Astrocyte of the hippocampus (primary cell): ENCODE measurements around the gene LPCAT1.

ENCODE experiments used
- DNase-seq: peaks from one replicate; pipeline ENCODE4 v3.0.0; 2011; ENCODE audit warnings: low read depth, low spot score

LPCAT1 gene

DNA sequence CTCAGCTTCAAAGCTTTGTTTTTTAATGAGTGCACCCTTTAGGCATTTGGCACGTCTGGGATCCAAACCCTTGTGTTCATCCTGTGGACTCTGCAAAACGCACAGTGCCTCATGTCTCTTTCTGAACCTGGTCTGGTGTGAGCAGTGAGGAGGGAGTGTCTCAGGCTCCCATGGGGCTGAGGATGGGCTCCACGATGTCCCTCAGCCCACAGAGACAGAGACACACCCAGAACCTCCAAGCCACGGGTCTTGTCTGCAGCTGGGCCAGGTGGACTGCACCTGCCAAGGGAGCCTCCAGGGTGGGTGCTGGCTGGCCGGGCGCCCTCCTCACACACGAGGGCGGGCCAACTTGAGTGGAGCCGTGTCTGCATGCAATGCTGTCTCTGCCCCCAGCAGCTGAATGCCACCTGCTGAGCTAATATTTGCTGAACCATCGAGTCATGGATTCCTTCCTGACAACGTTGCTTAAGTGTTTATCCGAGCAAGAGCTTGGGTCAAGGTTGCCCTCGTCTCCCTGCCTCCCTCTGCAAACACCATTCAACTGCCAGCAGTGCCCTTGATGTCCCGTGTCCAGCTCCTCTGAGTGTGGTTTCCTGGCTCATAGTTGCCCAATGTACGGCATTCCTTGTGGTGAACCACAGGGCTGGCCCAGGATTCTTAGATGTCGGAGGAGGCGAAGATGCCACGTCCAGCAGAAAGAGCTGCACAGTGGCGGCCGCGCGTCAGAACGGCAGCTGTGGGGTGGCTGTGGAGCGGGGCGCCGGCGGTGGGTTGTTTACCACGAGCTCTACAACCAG lies 31.4 kb upstream of the LPCAT1 start:
- peak; percentile 95 for DNase-seq

DNA sequence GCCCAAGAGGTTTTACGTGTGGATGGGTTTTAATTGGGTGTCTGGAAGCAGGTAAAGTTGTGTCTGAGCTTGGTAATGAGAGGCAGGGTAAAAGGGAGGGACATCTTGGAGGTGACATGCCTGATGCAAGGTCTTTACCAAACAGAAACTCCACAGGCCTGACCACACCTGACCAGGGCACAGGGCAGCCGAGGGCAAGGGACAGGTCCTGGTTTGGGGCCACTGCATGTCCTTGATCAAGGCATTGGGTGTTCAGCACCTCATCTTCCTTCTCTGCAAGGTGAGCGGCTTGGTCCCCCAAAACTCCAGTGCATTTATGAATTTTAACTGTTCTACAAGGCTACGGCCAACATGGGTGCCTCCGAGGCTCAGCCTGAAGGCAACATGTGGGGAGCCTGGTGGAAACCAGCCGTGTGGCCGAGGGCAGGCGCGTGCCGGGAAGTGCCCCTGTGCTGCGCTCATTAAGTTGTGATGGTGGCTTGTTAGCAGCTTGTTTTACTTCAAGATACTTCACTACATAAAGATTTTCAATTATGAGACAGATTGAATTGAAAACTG lies 30.7 kb upstream of the LPCAT1 start:
- no peak for DNase-seq

DNA sequence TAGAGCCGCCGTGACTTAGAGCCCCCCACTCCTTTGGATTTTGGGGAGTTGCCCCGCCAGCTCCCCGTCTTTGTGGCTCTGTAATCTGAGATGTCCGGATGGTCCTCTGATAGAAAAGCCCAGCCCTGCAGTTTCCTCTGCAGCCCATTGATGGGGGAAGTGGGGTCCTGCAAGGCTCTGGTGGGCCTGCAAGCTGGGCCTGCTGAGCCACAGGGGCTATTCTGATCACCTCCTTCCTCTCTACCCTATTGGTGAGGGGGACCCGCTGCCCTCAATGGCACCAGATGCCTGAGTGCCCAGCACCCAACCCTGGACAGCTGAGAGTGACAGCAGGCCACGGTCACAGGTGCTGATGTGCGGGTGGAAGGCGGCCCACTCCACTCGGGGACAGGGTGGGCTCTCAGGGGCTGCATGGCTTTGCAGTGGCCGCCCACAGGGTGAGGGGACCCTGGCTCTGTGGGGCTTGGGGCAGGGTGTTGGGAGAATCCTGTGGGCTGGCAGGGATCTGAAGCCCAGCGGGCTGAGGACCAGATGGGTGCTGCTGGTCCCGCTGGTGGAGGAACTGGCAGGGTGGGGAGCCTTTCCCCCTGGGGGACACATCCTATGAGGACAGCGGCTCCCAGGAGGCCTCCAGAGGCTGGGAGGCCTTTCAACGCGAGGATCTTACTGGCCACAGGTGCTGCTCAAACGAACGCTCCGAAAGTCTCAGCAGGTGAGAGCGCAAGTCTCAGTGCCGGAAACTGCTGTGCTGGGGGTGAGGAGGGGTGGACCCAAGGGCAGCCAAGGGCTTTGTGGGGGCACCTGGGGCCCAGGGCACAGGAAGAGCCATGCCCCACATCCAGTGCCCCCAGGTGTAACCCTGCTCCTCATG lies 30.0 kb upstream of the LPCAT1 start:
- DNase-seq: no peak

DNA sequence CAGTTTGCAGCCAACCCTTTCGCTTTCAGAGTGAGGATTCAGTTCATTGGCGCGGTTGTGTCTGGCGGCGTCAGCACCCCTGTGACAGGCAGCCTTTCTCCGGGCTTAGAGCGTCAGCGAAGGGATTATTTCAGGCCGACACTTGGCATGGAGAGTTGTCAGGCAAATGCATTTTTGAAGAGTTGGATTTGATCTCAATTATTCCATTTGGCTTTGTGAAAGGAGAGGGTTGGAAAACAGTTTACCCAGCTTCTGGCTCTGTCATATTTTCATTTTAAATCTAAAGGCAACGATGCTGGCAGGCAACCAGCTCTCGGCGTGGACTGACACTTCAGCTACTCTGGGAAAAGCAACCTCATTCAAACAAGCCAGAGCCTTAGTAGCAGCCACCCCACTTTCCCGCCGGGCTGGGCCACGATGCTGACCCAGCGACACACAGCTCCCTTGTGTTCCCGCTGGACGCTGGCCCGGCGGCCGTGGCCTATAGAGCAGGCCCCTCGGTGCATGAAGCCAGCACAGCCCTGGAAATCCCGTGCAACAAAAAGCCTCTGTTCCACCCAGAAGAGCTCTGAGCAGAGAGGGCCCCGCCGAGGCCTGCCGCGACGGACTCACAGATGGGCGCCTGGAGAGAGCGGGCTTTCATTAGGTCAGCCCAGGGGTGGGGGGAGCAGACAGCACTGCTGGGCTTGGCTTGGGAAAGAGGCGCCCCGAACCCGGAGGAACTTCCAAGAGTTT lies 28.9 kb upstream of the LPCAT1 start:
- peak; percentile 79 for DNase-seq

DNA sequence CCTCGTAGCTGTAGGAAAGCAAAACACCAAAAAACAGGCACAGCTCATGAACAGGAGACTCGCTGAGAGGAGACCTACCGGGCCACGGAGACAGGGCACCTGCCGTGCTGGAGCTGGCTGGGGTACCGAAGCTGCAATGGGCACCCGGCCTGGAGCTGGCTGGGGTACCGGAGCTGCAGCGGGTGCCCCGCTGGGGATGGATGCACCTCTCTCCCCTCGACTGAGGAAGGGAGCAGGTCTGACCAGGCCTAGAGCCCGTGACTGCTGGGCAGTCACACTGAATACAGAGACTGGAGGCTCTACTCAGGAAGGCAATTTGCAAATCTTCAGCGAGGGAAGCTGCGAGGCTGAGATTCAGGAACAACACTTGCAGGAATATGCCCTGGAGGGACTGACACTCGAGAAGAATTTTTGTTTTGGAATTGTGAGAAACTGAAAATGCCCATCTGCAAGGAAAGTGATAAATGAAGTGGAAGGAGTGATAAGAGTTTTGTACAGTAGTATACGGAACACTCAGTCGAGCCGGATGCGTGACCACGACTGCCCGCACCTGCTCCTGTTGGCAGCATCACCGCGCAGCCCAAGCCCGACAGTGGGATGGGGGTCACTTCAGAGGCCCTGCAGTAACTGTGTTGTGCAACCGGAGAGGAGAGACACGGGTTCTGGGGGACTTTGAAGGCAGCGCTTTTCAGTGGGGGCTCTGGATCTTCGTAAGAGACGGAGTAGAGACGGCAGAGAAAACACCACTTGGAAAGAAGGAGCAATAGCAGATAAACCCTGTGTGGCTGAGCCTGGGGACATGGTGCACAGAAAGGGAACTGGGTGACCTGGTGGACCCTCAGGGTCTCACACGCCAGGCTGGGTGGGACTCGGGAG lies 27.9 kb upstream of the LPCAT1 start:
- no peak for DNase-seq

DNA sequence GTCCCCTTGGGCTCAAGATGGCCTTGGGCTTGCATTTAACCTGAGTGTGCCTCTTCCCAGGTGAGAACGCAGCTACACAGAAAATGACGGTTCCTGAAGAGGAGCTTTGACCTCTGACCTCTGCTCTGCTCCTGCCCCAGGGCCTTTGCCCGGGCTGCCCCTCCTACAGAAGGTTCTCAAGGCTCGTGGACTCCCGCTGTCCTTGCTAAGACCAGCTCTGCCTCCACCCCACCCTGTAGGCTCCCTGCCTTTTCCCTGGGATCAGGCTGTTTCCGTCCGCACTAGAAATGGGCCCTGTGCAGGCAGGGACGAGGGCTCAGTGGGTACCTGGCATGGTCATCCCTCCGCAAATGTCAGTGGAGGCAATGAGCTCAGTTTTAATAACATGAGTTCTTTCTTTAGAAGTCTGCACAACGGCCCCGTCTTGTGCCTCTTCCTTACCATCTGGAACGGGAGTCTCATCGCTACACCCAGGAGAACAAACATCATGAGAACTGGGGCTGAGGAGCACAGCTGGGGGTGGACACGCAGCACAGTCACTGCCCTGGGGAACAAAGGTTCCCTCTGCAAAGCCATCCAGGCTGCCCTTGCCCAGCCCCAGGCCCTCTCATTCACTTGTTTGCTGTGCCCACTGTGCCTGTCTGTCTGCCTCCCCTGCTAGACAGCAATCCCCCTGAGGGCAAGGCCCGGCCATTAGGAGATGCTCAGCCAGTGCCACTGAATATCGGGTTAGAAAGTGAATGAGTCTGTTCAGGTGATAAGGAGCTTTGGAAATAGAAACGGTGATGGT lies 26.7 kb upstream of the LPCAT1 start:
- no peak for DNase-seq

DNA sequence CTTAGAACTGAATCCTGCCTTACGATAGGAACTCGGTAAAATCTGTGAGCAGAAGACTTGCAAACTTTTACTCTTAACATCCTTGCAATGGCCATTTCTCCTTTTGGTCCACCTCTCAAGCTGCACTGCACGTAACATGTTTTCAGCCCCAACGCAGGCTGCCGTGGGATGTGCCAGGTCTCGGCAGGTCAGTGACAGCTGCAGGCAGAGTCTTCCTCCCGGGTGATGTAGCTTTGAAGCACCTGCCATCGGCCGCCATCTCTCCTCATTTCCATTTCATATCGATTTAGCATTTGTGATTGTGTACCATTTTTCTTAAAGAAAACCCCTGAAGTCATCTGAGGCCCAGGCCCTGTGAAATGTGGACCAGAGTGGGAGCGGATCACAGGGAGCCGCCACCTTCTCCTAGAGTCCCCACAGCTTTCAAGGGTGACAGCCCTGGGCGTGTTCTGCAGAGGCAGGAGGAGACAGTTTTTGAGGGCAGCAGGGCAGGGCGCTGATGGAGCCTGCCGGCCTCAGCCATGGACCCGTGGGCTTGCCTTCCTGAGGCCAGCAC lies 25.8 kb upstream of the LPCAT1 start:
- no peak for DNase-seq

DNA sequence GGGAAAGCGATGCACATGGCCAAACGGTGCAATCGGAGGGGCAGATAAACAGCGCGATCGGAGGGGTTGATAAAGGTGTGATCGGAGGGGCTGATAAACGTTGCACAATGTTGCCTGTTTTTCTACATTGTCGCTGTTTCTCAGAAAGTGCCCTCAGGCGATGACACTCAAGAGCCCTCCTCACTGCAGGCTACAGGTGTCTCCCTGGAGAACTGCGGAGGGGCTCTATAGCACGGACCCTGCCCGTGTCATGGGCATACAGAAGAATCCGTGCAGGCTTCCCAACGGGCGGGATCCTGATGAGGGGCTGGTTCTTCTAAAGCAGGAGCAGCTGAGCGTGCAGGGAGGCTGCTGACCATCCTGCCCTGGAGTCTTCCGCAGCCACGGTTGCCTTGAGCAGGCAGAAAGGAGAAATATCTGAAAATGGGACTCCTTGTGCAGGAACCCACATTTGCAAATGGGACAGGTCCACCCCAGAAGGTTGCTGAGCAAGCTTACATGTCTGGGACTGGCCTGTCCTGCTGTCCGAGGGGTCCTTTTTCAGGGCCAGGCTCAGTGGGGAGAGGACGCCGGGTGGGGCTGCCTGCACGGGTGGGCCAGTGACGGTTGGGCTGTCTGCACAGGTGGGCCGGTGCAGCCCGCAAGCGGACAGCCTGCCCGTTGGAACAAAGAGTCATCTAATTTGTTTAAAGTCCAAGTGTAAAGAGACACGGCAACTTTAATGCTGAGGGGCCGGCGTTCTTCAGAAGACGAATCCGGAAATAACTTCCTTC lies 25.1 kb upstream of the LPCAT1 start:
- no peak for DNase-seq

DNA sequence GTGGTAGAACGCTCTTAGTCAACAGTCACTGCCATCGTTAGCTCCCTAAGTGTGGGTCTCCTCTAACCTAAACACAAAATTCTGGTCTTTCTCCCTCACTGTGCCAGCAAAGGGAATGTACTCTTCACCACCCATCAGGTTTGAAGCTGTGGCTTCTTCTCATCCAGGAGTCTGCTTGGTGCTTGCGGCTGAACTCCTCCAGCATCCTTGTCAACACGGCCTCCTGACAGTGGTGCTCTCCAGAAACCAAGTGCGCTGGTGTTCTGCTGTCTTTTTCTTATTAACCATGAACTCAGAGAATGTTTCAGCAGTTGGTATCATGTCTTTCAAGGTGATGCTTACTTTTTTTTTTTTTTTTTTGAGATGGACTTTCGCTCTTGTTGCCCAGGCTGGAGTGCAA lies 23.9 kb upstream of the LPCAT1 start:
- DNase-seq: no peak

DNA sequence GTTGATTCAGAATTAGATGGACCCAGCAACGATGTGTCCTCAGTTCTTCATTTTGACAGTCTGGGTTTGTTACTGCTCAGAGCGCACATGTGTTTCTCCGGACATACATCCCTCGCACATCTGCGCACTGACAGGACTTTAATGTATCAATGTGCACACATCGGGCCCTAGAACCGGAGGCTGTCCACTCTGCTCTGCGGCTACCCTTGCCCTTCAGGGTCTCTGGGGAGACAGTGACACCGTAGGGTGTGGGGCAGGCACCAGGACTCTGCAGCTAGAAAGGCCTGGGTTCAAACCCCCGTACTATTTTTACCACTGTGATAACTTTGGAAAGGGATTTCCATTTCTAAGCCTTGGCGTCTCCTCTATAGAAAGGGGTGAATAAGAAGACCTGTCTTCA lies 23.5 kb upstream of the LPCAT1 start:
- no peak for DNase-seq

DNA sequence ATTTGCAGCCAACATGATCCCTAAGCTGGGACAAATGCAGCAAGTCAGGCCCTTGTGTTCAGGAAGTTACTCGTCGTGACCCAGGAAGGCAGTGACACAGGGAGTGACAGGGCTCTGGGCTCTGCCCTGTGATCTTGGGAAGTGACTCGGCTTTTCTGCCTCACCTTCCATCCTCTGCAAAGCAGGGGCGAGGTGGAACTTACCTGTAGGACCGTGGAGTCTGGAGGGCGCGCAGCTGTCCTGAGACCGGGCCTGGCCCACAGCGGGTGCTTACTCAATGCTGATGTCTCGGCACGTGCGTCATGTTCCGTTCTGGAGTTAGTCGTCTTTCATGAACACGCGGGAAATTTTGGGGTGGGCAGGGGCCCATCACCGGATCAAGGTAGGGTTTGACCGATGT lies 22.8 kb upstream of the LPCAT1 start:
- no peak for DNase-seq

DNA sequence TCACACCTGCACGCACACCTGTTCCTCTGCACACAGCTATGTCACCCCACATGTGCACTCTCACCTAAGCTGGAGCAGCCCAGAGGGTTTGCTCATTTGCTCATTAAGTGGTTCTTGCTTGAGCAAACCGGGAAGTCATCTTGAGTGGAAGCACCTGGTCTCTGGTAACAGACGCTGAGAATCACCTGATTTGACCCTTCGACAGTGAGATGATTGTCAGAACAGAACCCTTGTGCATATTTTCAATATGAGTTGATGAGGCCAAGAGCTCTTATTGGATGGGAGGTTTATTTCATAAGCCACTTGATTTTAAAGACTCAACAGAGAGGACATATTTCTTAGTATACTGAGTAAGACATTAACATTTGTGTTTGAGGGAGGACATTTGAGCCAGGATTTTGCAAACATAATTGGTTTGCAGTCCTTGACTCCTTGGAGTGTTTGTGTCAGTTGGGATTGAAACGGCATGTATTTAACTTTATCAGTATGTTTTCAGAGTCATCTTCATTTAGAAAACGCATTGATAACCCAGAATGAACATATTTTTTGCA lies 22.1 kb upstream of the LPCAT1 start:
- DNase-seq: no peak

DNA sequence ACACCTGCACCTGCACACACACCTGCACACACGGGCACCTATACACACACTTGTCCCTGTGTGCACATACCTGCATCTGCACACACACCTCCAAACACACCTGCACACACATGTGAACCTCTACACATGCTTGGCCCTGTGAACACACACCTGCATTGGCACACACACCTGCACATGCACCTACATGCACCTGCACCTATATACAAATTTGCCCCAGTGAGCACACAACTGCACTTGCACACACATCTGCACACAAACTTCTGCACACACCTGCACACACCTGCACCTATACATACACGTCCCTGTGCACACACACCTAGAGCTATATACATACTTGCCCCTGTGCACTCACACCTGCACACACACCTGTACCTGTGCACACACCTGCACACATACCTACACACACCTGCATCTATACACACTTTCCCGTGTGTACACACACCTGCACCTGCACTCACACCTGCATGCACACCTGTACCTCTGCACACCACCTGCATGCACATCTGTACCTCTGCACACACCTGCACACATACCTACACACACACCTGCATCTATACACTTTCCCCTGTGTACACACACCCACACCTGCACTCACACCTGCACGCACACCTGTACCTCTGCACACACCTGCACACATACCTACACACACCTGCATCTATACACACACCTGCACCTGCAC lies 21.5 kb upstream of the LPCAT1 start:
- DNase-seq: no peak

DNA sequence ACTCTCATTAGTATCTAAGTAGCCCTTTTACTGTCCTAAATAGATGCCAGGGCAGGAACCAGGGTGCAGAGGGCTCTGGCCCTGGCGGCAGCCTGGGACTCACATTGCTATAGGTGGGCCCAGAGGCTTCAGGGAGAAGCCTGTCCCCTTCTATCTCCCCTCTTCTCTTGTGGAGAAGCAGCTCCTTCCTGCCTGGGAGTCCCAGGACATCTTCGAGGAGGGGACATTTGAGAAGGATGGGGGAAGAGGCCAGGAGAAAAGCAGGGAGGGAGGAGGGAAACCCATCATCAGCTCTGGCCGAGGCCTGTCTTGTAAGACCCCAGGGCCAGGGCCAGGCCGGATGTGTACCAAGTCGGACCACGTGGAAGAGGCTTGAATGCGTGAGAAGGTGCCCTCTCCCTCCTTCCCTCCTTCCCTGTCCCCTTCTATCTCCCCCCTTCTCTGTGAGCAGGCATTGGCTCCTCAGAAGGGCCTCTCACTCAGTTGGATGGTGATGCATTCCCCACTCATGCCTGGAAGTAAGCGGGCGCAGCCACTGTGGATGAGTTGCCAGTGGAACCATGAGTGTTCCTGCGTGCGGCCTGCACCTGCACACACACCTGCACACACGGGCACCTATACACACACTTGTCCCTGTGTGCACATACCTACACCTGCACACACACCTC lies 20.7 kb upstream of the LPCAT1 start:
- no peak for DNase-seq

DNA sequence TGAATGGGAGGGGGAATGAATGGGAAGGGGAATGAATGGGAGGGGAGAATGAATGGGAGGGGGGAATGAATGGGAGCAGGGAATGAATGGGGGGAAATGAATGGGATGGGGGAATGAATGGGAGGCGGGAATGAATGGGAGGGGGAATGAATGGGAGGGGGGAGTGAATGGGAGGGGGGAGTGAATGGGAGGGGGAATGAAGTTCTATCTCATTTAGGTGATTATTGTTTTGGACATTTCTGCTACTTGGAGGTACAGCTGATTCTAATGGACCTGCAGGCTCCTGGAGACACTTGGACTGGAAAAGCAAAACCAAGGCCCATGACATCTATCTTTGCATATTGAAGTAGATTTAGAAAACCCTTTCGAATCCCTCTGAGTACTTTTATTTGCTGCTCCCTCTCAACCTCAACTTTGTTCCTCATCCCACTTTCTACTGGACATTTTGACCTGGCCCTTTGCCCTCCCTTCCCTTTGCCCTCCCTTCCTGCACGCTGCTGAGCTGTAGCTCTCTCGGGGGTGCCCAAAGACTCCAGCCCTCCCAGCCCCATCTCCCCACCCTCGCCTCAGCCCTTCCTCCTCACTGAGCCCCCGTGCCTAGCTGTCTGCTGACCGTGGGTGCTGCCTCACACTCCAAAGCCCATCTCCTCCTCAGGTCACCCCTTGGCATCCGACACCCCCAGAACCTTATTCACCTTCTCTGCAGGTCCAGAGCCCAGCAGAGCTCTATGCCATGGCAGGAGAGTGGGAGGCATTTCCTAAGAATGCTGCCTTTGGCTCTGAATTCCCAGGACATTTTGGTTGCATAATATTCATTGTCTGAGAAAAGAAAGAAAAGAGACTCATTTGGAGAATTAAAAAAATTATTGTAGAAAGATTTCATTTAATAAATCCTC lies 19.9 kb upstream of the LPCAT1 start:
- DNase-seq: no peak

DNA sequence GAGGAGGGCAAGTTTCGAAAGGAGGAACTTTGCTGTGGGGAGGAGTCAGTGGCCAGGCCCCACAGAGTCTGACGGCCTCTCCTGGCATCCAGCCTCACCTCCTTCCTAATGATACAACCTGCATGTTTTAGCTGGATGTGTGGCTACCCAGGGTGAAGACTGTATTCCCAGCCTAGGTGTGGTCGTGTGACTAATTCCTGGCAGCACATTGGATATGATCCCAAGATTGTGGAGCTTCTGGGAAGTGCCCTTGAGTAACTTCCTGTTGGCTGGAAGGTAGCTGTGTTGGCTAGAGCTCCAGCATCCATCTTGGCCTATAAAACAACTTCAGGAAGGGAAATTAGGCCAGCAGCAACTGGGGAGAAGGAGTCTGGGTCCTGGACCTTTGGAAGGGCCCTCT lies 19.0 kb upstream of the LPCAT1 start:
- DNase-seq: peak; percentile 77
